ENCODE measurements around the gene NOX3.

- no peak for TF ChIP-seq CTCF (conservative IDR thresholded peaks at IDR 0.05; ENCODE audit: low read depth in 2 of 2)
- TF ChIP-seq EZH2phosphoT487 (IDR thresholded peaks at IDR 0.05; ENCODE audit: unreplicated experiment): no peak
- no peak for TF ChIP-seq REST (IDR thresholded peaks at IDR 0.05; ENCODE audit: unreplicated experiment)
- no peak for TF ChIP-seq EZH2 (IDR thresholded peaks at IDR 0.05; ENCODE audit: low read depth, unreplicated experiment)
- TF ChIP-seq ZNF462 (CRISPR knock-in tag; IDR thresholded peaks at IDR 0.05): no peak
- no peak for TF ChIP-seq POLR2AphosphoS5 (IDR thresholded peaks at IDR 0.05; ENCODE audit: low read depth)
- no peak for TF ChIP-seq JUNB (IDR thresholded peaks at IDR 0.05; ENCODE audit: unreplicated experiment)
- no peak for TF ChIP-seq CREB1 (CRISPR knock-in tag; IDR thresholded peaks at IDR 0.05; ENCODE audit: low read depth)
- no peak for TF ChIP-seq STAT1 (IDR thresholded peaks at IDR 0.05; ENCODE audit: unreplicated experiment)
- no peak for TF ChIP-seq ZNF331 (CRISPR knock-in tag; IDR thresholded peaks at IDR 0.05; ENCODE audit: low read depth)
Observed at GRCh38 chr6:155442562-155442961, 13.1 kb downstream of the NOX3 start.
